ENCODE results near the gene TUBA1C. TPM values are rescaled to one million over a fixed set of nuclear protein-coding genes. Genes with fewer than 3 reads are reported as not detected.

Gene TUBA1C
- total and polyA plus RNA-seq, 2 of the 8 experiments (the other 6 are each of a cell fraction or from before 2014, with no cell fraction given) = 504 to 3,101 TPM

DNA sequence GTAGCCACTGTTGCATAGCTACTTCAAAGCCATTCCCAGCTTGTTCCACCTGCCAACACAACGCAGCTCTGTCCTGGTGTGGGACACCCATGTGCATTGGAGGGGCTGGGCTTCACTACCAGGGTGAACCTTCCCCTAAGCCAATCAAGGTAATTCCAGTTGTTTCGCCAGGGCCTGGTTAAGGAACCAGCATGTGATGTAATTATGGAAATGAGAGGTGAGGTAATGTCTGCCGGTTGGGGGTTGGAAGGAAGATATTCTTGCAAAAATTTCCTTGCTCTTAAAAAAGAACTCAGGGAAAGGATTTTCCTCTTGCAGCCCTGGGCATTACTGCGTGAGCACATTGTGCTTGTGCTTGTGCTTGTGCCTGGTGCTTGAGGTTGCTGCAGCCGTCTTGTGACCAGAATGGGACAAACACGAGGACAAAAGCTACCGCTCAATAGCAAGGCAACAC is 14.9 kb downstream of the TUBA1C start (continued):
- TF ChIP-seq CBX8 (IDR thresholded peaks at IDR 0.05; ENCODE audit: borderline replicate concordance, low read depth, low read length) (no peak), EP300 (IDR thresholded peaks at IDR 0.05; ENCODE audit: borderline replicate concordance in 1 of 2, low read depth in 2 of 2, low read length in 2 of 2) (no peak), CTBP2 (IDR thresholded peaks at IDR 0.05; ENCODE audit: borderline replicate concordance, insufficient read depth, insufficient read length, low read length) (no peak), HDAC6 (IDR thresholded peaks at IDR 0.05; ENCODE audit: low read depth, low read length) (no peak), TCF12 (IDR thresholded peaks at IDR 0.05; ENCODE audit: low read depth, low read length) (no peak), POLR2A (IDR thresholded peaks at IDR 0.05; ENCODE audit: control extremely low read depth in 1 of 2, low read depth in 2 of 2, low read length in 2 of 2) (no peak), POU5F1 (IDR thresholded peaks at IDR 0.05; ENCODE audit: low read depth, low read length) (no peak), CHD2 (IDR thresholded peaks at IDR 0.05; ENCODE audit: low read length) (no peak), SP4 (IDR thresholded peaks at IDR 0.05; ENCODE audit: low read length) (no peak), PHF8 (conservative IDR thresholded peaks at IDR 0.05; ENCODE audit: low read depth, low read length) (no peak), JUN (IDR thresholded peaks at IDR 0.05; ENCODE audit: low read depth, low read length) (peak; percentile 34; the same call in 1 of the 2 replicates)
- TF ChIP-seq, protein P1, sequence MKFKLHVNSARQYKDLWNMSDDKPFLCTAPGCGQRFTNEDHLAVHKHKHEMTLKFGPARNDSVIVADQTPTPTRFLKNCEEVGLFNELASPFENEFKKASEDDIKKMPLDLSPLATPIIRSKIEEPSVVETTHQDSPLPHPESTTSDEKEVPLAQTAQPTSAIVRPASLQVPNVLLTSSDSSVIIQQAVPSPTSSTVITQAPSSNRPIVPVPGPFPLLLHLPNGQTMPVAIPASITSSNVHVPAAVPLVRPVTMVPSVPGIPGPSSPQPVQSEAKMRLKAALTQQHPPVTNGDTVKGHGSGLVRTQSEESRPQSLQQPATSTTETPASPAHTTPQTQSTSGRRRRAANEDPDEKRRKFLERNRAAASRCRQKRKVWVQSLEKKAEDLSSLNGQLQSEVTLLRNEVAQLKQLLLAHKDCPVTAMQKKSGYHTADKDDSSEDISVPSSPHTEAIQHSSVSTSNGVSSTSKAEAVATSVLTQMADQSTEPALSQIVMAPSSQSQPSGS (IDR thresholded peaks at IDR 0.05; ENCODE audit: low read length) = peak; percentile 85; the same call in 1 of the 2 replicates
- TF ChIP-seq, protein P2, sequence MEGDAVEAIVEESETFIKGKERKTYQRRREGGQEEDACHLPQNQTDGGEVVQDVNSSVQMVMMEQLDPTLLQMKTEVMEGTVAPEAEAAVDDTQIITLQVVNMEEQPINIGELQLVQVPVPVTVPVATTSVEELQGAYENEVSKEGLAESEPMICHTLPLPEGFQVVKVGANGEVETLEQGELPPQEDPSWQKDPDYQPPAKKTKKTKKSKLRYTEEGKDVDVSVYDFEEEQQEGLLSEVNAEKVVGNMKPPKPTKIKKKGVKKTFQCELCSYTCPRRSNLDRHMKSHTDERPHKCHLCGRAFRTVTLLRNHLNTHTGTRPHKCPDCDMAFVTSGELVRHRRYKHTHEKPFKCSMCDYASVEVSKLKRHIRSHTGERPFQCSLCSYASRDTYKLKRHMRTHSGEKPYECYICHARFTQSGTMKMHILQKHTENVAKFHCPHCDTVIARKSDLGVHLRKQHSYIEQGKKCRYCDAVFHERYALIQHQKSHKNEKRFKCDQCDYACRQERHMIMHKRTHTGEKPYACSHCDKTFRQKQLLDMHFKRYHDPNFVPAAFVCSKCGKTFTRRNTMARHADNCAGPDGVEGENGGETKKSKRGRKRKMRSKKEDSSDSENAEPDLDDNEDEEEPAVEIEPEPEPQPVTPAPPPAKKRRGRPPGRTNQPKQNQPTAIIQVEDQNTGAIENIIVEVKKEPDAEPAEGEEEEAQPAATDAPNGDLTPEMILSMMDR (IDR thresholded peaks at IDR 0.05; ENCODE audit: control extremely low read depth in 1 of 3, insufficient read depth in 1 of 3, low read depth in 1 of 3, low read length in 3 of 3) = no peak
- TF ChIP-seq, protein P3, sequence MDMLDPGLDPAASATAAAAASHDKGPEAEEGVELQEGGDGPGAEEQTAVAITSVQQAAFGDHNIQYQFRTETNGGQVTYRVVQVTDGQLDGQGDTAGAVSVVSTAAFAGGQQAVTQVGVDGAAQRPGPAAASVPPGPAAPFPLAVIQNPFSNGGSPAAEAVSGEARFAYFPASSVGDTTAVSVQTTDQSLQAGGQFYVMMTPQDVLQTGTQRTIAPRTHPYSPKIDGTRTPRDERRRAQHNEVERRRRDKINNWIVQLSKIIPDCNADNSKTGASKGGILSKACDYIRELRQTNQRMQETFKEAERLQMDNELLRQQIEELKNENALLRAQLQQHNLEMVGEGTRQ (IDR thresholded peaks at IDR 0.05; ENCODE audit: low read length) = no peak

All from H1 (cell line).